A673 (cell line): Measurements from ENCODE around the gene NXT1.

Source experiments
- CTCF ChIP-seq: fragments of 300-800, 200-600 bp; sonication (generic); conservative IDR thresholded peaks from 2 replicates; pipeline ENCODE4 v1.5.1; 2017; ENCODE audit warnings: low read depth, mild to moderate bottlenecking, antibody characterized with exemption, low read length, moderate library complexity, mixed read lengths
- EZH2 ChIP-seq: fragments of 200-600 bp; sonication (generic); IDR thresholded peaks from 2 replicates; pipeline ENCODE4 v1.6.1; 2017; ENCODE audit warnings: borderline replicate concordance, low read depth, mild to moderate bottlenecking, mixed read lengths, antibody characterized with exemption, low read length; ENCODE audit not compliant: poor library complexity, severe bottlenecking

GRCh38 chr20:23374441-23374840 is 23.9 kb downstream of the NXT1 start:
- TF ChIP-seq CTCF: no peak
- no peak for TF ChIP-seq EZH2
